ENCODE measurements around the gene VIL1.

DNA sequence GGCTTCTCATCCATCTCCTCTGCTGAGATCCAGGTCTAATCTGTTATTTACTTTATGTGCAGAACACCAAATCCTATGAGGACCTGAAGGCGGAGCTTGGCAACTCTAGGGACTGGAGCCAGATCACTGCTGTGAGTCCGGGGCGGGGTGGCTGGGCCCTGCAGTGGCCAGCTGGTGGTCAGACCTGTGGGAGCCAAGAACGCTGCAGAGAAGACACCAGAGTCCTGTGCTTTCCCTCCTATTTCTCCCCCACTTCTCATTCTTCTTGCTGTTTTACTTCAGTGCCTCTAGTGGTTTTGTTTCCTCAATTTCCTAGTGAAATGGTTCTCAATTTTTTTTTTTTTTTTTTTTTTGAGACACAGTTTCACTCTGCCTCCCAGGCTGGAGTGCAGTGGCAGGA, 19.7 kb downstream of the VIL1 start:
- no peak for TF ChIP-seq SREBF1 (IDR thresholded peaks at IDR 0.05; ENCODE audit: borderline replicate concordance, low read depth, low read length)
- TF ChIP-seq LEF1 (IDR thresholded peaks at IDR 0.05), result no peak
- TF ChIP-seq, protein P1, sequence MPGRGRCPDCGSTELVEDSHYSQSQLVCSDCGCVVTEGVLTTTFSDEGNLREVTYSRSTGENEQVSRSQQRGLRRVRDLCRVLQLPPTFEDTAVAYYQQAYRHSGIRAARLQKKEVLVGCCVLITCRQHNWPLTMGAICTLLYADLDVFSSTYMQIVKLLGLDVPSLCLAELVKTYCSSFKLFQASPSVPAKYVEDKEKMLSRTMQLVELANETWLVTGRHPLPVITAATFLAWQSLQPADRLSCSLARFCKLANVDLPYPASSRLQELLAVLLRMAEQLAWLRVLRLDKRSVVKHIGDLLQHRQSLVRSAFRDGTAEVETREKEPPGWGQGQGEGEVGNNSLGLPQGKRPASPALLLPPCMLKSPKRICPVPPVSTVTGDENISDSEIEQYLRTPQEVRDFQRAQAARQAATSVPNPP (IDR thresholded peaks at IDR 0.05; ENCODE audit: borderline replicate concordance, insufficient read depth, insufficient read length), result no peak
- no peak for TF ChIP-seq BACH1 (tag; IDR thresholded peaks at IDR 0.05)
- TF ChIP-seq SMARCC2 (IDR thresholded peaks at IDR 0.05; ENCODE audit: low read depth), result no peak

Data from K562 (cell line).